Testis (tissue), 3 donors: ENCODE measurements around the gene GLYR1. TPM values are rescaled to one million over a fixed set of nuclear protein-coding genes. Genes with fewer than 3 reads are reported as not detected.

Experiments used
- DNase-seq: peaks from one replicate; pipeline ENCODE4 v3.0.0-alpha.2; 2019
- H3K27ac ChIP-seq, 2 donors: fragments of 200-600 bp; sonication (generic); one replicate each; pipeline ENCODE4 v1.5.1; 2019
- H3K27me3 ChIP-seq: fragments of 200-600 bp; sonication (generic); one replicate; pipeline ENCODE4 v1.5.1; 2019
- H3K36me3 ChIP-seq: fragments of 200-600 bp; sonication (generic); one replicate; pipeline ENCODE4 v1.5.1; 2017; ENCODE audit warnings: low read depth; ENCODE audit errors: missing control alignments
- H3K4me1 ChIP-seq: fragments of 200-600 bp; sonication (generic); one replicate; pipeline ENCODE4 v1.5.1; 2019
- H3K4me3 ChIP-seq, 2 donors: fragments of 200-600 bp; sonication (generic); one replicate each; pipeline ENCODE4 v1.5.1; 2017 to 2019
- H3K9me3 ChIP-seq: fragments of 200-600 bp; sonication (generic); one replicate; pipeline ENCODE4 v1.5.1; 2017
- POLR2A ChIP-seq: fragments of 450-650 bp; IDR thresholded peaks from one replicate; pipeline ENCODE4 v1.6.1; 2017; ENCODE audit warnings: antibody characterized with exemption, mild to moderate bottlenecking, moderate library complexity
- WGBS, 2 donors: methylation state at CpG; one replicate each; pipeline ENCODE4 v1.1.5; 2018; 5-methylcytosine and 5-hydroxymethylcytosine counted together
- intact Hi-C: fragments of 100-400 bp; cut with DNase I; formaldehyde crosslinking; loops from one replicate; pipeline ENCODE4 v1.15.1; 2023; ENCODE audit warnings: low total_unique reads
- polyA plus RNA-seq: library from polyadenylated mRNA; stranded (reverse); fragments of 350-450 nt; fragmentation: Illumina TruSeq; extraction: RNeasy Lipid Tissue Mini Kit (QIAGEN cat#74804); gene quantifications from one replicate; pipeline ENCODE4 v1.2.3, GENCODE V29; 2014; ENCODE audit warnings: low read depth, low replicate concordance; ENCODE audit not compliant: insufficient read depth
- small RNA-seq, 2 donors: library from RNA; depleted of rRNA; stranded (forward); fragments of <200 nt; gene quantifications; one replicate each; pipeline ENCODE3, GENCODE V24; 2016
- total RNA-seq, 2 donors: library from RNA; depleted of rRNA; stranded (reverse); fragments of >200 nt; gene quantifications; one replicate each; pipeline ENCODE4 v1.2.3, GENCODE V29; 2016

GLYR1 gene
- total and polyA plus RNA-seq, 3 donors from 2014 or later, result 66.6 to 83.5 (median 70.5) TPM

DNA sequence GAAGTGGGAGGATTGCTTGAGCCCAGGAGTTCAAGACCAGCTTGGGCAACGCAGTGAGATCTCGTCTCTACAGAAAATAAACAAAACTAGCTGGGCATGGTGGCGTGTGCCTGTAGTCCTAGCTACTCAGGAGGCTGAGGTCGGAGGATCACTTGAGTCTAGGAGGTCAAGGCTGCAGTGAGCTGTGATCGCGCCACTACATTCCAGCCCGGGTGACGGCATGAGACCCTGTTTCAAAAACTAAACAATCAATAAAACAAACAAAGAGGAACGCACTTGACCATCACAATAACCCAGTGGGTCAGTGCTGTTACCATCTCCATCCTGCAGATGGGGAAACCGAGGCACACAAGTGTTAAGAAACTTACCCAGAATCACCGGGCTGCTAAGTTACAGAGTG, 93.9 kb downstream of the GLYR1 start:
- no peak overlapping the region for H3K27ac ChIP-seq
- no peaks in the 10 kb centered on the region for H3K4me1 ChIP-seq
- no peaks in the 10 kb centered on the region for H3K36me3 ChIP-seq
- H3K4me3 ChIP-seq, result no peak overlapping the region
- H3K27me3 ChIP-seq, result no peaks in the 10 kb centered on the region
- intact Hi-C loops, result no loop called here
- no peaks in the 10 kb centered on the region for H3K9me3 ChIP-seq
- 87 to 88% methylated on average over 11 of the region's 11 CpGs for WGBS, 2 donors
- TF ChIP-seq POLR2A, result no peak
- no peak for DNase-seq

Small RNA genes within 50 kb of the gene (small RNA-seq; reads per million reads assigned to genes)
- 0 reads per million in 2 donors for gene RF00017

Other genes starting within 250 kb of the GLYR1 start
- gene UBALD1, start 232.4 kb downstream of the GLYR1 start, total RNA-seq, result 10 to 100 TPM; 15.9 to 25.0 TPM
- 33.3 TPM for gene UBALD1, start 232.4 kb downstream of the GLYR1 start, polyA plus RNA-seq
- 10 to 100 TPM; 89.7 to 91.1 TPM for gene MGRN1, start 222.5 kb downstream of the GLYR1 start, total RNA-seq
- gene MGRN1, start 222.5 kb downstream of the GLYR1 start, polyA plus RNA-seq, result 34.7 TPM
- 10 to 100 TPM; 33.6 to 48.6 TPM for gene NUDT16L1, start 153.7 kb downstream of the GLYR1 start, total RNA-seq
- 34.3 TPM for gene NUDT16L1, start 153.7 kb downstream of the GLYR1 start, polyA plus RNA-seq
- 10 to 100 TPM; 40.4 to 40.6 TPM for gene ANKS3, start 113.0 kb downstream of the GLYR1 start, total RNA-seq
- 18.6 TPM for gene ANKS3, start 113.0 kb downstream of the GLYR1 start, polyA plus RNA-seq
- 10 to 100 TPM; 61.6 to 70.0 TPM for gene DNAAF8, start 112.8 kb downstream of the GLYR1 start, total RNA-seq
- gene DNAAF8, start 112.8 kb downstream of the GLYR1 start, polyA plus RNA-seq, result 238 TPM
- gene ZNF500, start 80.1 kb downstream of the GLYR1 start, total RNA-seq, result 10 to 100 TPM; 24.3 to 24.9 TPM
- 12.5 TPM for gene ZNF500, start 80.1 kb downstream of the GLYR1 start, polyA plus RNA-seq
- 10 to 100 TPM; 61.0 to 68.1 TPM for gene SEPTIN12, start 58.9 kb downstream of the GLYR1 start, total RNA-seq
- 310 TPM for gene SEPTIN12, start 58.9 kb downstream of the GLYR1 start, polyA plus RNA-seq
- 1 to 10 TPM; 6.1 to 9.8 TPM for gene SMIM22, start 51.9 kb downstream of the GLYR1 start, total RNA-seq
- 41.3 TPM for gene SMIM22, start 51.9 kb downstream of the GLYR1 start, polyA plus RNA-seq
- gene ROGDI, start 44.7 kb downstream of the GLYR1 start, total RNA-seq, result 10 to 100 TPM; 30.0 to 37.0 TPM
- 27.3 TPM for gene ROGDI, start 44.7 kb downstream of the GLYR1 start, polyA plus RNA-seq
- 100 to 1,000 TPM in 1 of 2 donors, 10 to 100 TPM in 1; 88.1 to 115 TPM for gene UBN1, start 193 bp upstream of the GLYR1 start, total RNA-seq
- gene UBN1, start 193 bp upstream of the GLYR1 start, polyA plus RNA-seq, result 98.2 TPM
- 1 to 10 TPM; 5.4 to 6.1 TPM for gene PPL, start 89.9 kb upstream of the GLYR1 start, total RNA-seq
- 6.8 TPM for gene PPL, start 89.9 kb upstream of the GLYR1 start, polyA plus RNA-seq
- 1 to 10 TPM; 1.2 to 2.9 TPM for gene SEC14L5, start 111.0 kb upstream of the GLYR1 start, total RNA-seq
- gene SEC14L5, start 111.0 kb upstream of the GLYR1 start, polyA plus RNA-seq, result 0.73 TPM
- 10 to 100 TPM; 38.7 to 39.0 TPM for gene NAGPA, start 186.6 kb upstream of the GLYR1 start, total RNA-seq
- 11.4 TPM for gene NAGPA, start 186.6 kb upstream of the GLYR1 start, polyA plus RNA-seq
- 1 to 10 TPM; 1.2 to 2.4 TPM for gene C16orf89, start 218.7 kb upstream of the GLYR1 start, total RNA-seq
- 10.8 TPM for gene C16orf89, start 218.7 kb upstream of the GLYR1 start, polyA plus RNA-seq
- gene ALG1, start 224.6 kb upstream of the GLYR1 start, total RNA-seq, result 10 to 100 TPM; 34.3 to 35.9 TPM
- gene ALG1, start 224.6 kb upstream of the GLYR1 start, polyA plus RNA-seq, result 54.3 TPM